ENCODE data around the gene DCN.

- no peak for TF ChIP-seq YY1 (IDR thresholded peaks at IDR 0.05; ENCODE audit: low read depth)
- no peak for TF ChIP-seq REST (IDR thresholded peaks at IDR 0.05; ENCODE audit: low read depth, low read length)
- no peak for TF ChIP-seq CTCF (IDR thresholded peaks at IDR 0.05)
- no peak for TF ChIP-seq EZH2phosphoT487 (IDR thresholded peaks at IDR 0.05; ENCODE audit: borderline replicate concordance, low read depth)
- no peak for TF ChIP-seq RAD21 (IDR thresholded peaks at IDR 0.05; ENCODE audit: low read length)
- TF ChIP-seq TCF12 (IDR thresholded peaks at IDR 0.05): no peak
- no peak for TF ChIP-seq RFX5 (IDR thresholded peaks at IDR 0.05; ENCODE audit: low read length)
- no peak for TF ChIP-seq SIN3A (IDR thresholded peaks at IDR 0.05; ENCODE audit: borderline replicate concordance, low read depth, low read length)
- TF ChIP-seq MAX (IDR thresholded peaks at IDR 0.05; ENCODE audit: low read depth): no peak
- no peak for TF ChIP-seq EP300 (IDR thresholded peaks at IDR 0.05; ENCODE audit: borderline replicate concordance in 1 of 2, low read depth in 1 of 2, low read length in 1 of 2)
These were observed 21.6 kb downstream of the DCN start for GRCh38 chr12:91161009-91161408.
